Bronchial epithelial cell (primary cell): Measurements from ENCODE around the gene MACF1. TPM values are rescaled to one million over a fixed set of nuclear protein-coding genes. Genes with fewer than 3 reads are reported as not detected.

Source experiments
- DNase-seq: peaks from one replicate; pipeline ENCODE4 v3.0.0-alpha.2; 2010; ENCODE audit warnings: low read depth
- FAIRE-seq: peaks from 2 replicates; lab custom pipeline; 2011; peaks lifted over from hg19 to GRCh38; lab: Jason Lieb, UNC
- H3K27me3 ChIP-seq: 2 replicates; pipeline ENCODE4 v1.5.1; 2011; ENCODE audit warnings: low read length; ENCODE audit not compliant: control insufficient read depth, insufficient read depth
- H3K36me3 ChIP-seq: 2 replicates; pipeline ENCODE4 v1.5.1; 2011; ENCODE audit warnings: low read length; ENCODE audit not compliant: control insufficient read depth, insufficient read depth
- H3K4me3 ChIP-seq: 2 replicates; pipeline ENCODE4 v1.5.1; 2011; ENCODE audit warnings: mild to moderate bottlenecking, low read depth, low read length, control low read depth
- CTCF ChIP-seq: IDR thresholded peaks from 2 replicates; pipeline ENCODE4 v1.5.1; 2011; ENCODE audit warnings: mild to moderate bottlenecking, moderate library complexity, low read length, control low read depth, inconsistent platforms; ENCODE audit not compliant: insufficient read depth, severe bottlenecking
- total RNA-seq: library from RNA; depleted of rRNA; stranded (reverse); fragments of >200 nt; gene quantifications from 2 replicates; pipeline ENCODE4 v1.2.1, GENCODE V29; 2014

The MACF1 gene, protein sequence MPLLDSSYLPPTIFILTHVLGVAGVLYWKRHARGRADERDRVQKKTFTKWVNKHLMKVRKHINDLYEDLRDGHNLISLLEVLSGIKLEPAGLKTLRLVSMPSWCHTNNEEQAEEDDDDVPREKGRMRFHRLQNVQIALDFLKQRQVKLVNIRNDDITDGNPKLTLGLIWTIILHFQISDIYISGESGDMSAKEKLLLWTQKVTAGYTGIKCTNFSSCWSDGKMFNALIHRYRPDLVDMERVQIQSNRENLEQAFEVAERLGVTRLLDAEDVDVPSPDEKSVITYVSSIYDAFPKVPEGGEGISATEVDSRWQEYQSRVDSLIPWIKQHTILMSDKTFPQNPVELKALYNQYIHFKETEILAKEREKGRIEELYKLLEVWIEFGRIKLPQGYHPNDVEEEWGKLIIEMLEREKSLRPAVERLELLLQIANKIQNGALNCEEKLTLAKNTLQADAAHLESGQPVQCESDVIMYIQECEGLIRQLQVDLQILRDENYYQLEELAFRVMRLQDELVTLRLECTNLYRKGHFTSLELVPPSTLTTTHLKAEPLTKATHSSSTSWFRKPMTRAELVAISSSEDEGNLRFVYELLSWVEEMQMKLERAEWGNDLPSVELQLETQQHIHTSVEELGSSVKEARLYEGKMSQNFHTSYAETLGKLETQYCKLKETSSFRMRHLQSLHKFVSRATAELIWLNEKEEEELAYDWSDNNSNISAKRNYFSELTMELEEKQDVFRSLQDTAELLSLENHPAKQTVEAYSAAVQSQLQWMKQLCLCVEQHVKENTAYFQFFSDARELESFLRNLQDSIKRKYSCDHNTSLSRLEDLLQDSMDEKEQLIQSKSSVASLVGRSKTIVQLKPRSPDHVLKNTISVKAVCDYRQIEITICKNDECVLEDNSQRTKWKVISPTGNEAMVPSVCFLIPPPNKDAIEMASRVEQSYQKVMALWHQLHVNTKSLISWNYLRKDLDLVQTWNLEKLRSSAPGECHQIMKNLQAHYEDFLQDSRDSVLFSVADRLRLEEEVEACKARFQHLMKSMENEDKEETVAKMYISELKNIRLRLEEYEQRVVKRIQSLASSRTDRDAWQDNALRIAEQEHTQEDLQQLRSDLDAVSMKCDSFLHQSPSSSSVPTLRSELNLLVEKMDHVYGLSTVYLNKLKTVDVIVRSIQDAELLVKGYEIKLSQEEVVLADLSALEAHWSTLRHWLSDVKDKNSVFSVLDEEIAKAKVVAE (N-terminal part only)
- 163 and 228 TPM in 2 replicates for total RNA-seq

DNA sequence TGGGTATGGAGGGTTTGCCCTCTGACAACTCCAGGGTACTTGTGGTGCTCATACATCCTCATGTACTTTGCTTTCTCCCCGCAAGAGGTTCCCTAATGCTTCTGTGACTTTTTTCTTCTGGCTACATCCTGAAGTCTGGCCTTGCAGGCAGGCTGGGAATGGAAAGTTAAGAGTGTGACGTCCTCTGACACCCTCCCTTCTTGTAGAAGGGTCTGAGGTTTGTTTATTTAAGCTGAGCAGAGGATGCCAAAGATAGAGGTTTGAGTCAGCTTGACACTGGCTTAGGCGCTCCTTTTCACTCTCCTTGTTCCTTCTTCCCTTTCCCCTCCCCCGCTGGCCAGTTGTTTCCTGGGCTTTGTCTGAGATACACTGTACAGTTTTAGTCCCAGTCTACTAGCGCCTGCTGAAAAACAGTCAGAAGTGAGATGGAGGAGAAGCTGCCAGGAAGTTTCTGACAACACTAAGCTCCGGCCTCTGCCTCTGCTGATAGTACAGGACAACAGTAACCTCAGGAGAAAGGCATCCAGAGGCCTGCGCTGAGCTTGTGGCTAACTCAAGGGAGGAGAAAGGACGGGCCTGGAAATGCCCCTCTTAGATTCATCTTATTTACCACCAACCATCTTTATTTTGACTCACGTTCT, at the start of gene MACF1:
Gene MACF1 (plus strand): TSS at position 255 of the 641 bp plus-strand sequence. CDS start 328 bp downstream, at position 583.
- DNase-seq, result peak; percentile 74
- FAIRE-seq, result no peak
- Histone ChIP-seq H3K4me3 (no peak within 1 kb of the TSS), H3K36me3 (no peaks in the 10 kb centered on the region), H3K27me3 (no peaks in the 10 kb centered on the region)
- no peak for TF ChIP-seq CTCF

DNA sequence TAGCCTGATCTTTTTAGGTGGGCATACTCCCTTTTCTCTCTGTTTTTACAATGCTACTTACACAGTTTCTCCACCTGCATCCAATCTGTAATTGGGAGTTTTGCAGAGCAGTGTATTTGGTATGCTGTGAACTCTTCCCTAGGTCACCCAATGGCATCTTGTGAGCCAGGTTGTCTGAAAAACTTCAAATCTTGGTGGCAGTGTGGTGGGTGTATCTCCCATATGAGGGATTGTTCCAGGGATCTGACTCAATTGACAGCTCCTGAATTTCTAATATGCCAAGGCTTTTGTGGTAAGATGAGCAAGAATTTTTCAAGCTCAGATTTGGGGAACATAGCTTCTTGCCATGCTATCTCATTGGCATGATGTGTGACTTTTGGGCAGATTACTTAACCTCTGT, 47.2 kb upstream of the MACF1 start:
- Histone ChIP-seq H3K4me3 (no peak overlapping the region), H3K27me3 (no peaks in the 10 kb centered on the region), H3K36me3 (no peaks in the 10 kb centered on the region)
- no peak for TF ChIP-seq CTCF
- DNase-seq (no peak), FAIRE-seq (no peak)

GRCh38 chr1:39158327-39159086, 46.0 kb upstream of the MACF1 start:
- Histone ChIP-seq H3K4me3 (peak overlapping the region; percentile 8), H3K27me3 (no peaks in the 10 kb centered on the region), H3K36me3 (no peaks in the 10 kb centered on the region)
- FAIRE-seq (no peak), DNase-seq (peak; percentile 77)
- TF ChIP-seq CTCF, result no peak

DNA sequence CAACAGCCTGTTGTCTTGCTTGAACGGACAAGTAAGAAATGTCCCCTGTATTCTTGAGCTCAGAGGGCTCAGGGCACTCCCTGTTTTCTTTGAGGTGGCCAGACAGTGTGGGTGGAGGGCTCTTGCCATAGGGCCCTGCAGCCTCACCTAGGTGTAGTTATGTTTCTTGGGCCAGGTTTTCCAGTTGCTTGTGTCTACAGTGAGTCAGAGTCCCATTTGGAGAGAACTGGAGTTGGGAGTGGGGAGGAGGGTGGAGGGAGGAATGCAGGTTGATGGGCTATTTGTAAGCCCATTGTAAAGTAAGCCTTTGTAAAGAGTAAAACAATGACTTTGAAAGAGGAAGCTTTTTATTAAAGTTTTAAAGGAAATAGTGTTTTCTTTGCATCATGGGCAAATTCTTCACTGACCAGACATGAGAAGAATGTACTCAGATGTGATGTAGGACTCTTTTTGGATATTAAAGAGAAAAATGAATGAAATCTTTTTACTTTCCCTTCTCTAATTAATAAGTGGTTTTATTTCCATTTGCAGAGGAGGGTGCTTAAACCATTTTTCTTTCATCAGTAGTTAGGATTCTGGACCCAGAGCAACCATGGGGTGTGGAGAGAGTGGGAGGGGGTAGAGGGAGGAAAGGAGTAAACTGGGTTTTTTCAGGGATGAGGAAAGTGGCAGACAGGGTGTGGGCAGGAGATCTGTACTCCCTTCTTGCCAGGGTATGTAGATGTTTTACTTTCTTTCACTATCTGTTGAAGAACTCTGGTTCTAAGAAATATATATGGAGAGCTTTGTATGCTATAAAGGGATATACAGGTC, 45.1 kb upstream of the MACF1 start:
- no peaks in the 10 kb centered on the region for H3K36me3 ChIP-seq
- peak; percentile 95 for DNase-seq
- peak overlapping the region; percentile 8 for H3K4me3 ChIP-seq
- no peak for TF ChIP-seq CTCF
- H3K27me3 ChIP-seq, result no peaks in the 10 kb centered on the region
- no peak for FAIRE-seq
